HepG2 (cell line): ENCODE results near the gene NR1H2. TPM values are rescaled to one million over a fixed set of nuclear protein-coding genes. Genes with fewer than 3 reads are reported as not detected.

Source experiments
- AKAP8 ChIP-seq: sonication (generic); formaldehyde crosslinking; IDR thresholded peaks from 2 replicates; pipeline ENCODE4 v1.5.1; 2020; ENCODE audit warnings: mild to moderate bottlenecking, missing genetic modification reagents
- ARNT ChIP-seq: fragments of 450-650 bp; IDR thresholded peaks from 2 replicates; pipeline ENCODE4 v1.6.1; 2017
- BORCS8-MEF2B ChIP-seq: sonication (generic); formaldehyde crosslinking; IDR thresholded peaks from 2 replicates; pipeline ENCODE4 v1.8.0; 2022; ENCODE audit warnings: mild to moderate bottlenecking, missing genetic modification reagents
- DR1 ChIP-seq: sonication (generic); formaldehyde crosslinking; IDR thresholded peaks from 2 replicates; pipeline ENCODE4 v1.8.0; 2021; ENCODE audit warnings: mild to moderate bottlenecking, missing genetic modification reagents, inconsistent platforms
- FUBP1 ChIP-seq: sonication (generic); formaldehyde crosslinking; IDR thresholded peaks from 2 replicates; pipeline ENCODE4 v1.5.1; 2020; ENCODE audit warnings: missing genetic modification reagents, mild to moderate bottlenecking, borderline replicate concordance
- GMEB2 ChIP-seq: IDR thresholded peaks from 2 replicates; pipeline ENCODE4 v1.6.1; 2016; ENCODE audit warnings: missing biosample characterization, missing genetic modification reagents, low read depth
- MED1 ChIP-seq: sonication (generic); formaldehyde crosslinking; IDR thresholded peaks from 2 replicates; pipeline ENCODE4 v1.4.0; 2020; ENCODE audit warnings: missing genetic modification reagents
- PHF20 ChIP-seq: sonication (generic); formaldehyde crosslinking; IDR thresholded peaks from 2 replicates; pipeline ENCODE4 v1.5.0; 2020; ENCODE audit warnings: mild to moderate bottlenecking, missing genetic modification reagents
- PHF21A ChIP-seq: sonication (generic); formaldehyde crosslinking; IDR thresholded peaks from 2 replicates; pipeline ENCODE4 v1.5.0; 2020; ENCODE audit warnings: mild to moderate bottlenecking, missing genetic modification reagents
- POLR2G ChIP-seq: fragments of 200-400 bp; formaldehyde crosslinking; IDR thresholded peaks from 2 replicates; pipeline ENCODE4 v1.6.1; 2018; ENCODE audit warnings: mild to moderate bottlenecking, low read depth, low read length, moderate library complexity
- SAFB2 ChIP-seq: sonication (generic); formaldehyde crosslinking; IDR thresholded peaks from 2 replicates; pipeline ENCODE4 v1.5.1; 2020; ENCODE audit warnings: missing genetic modification reagents, low read depth, mild to moderate bottlenecking, borderline replicate concordance
- SAP130 ChIP-seq: IDR thresholded peaks from 2 replicates; pipeline ENCODE4 v1.6.1; 2016; ENCODE audit warnings: low read depth
- SNAPC2 ChIP-seq: sonication (generic); formaldehyde crosslinking; IDR thresholded peaks from 2 replicates; pipeline ENCODE4 v1.8.1; 2022; ENCODE audit warnings: mild to moderate bottlenecking, missing genetic modification reagents
- SNAPC4 ChIP-seq: sonication (generic); formaldehyde crosslinking; IDR thresholded peaks from 2 replicates; pipeline ENCODE4 v1.4.0; 2020; ENCODE audit warnings: mild to moderate bottlenecking, missing genetic modification reagents
- SP1 ChIP-seq, 2 experiments: fragments of 450-650 bp in 1 of 2; sonication (generic) in 1 of 2; formaldehyde crosslinking in 1 of 2; IDR thresholded peaks; 2 replicates each; pipeline versions ENCODE4 v1.4.0 to v1.6.1; 2016 to 2020; ENCODE audit warnings: missing genetic modification reagents in 1 of 2
- UBTF ChIP-seq: sonication (generic); formaldehyde crosslinking; IDR thresholded peaks from 2 replicates; pipeline ENCODE4 v1.4.0; 2020; ENCODE audit warnings: mild to moderate bottlenecking, missing genetic modification reagents
- ZNF605 ChIP-seq: sonication (generic); formaldehyde crosslinking; IDR thresholded peaks from 2 replicates; pipeline ENCODE4 v1.8.0; 2022; ENCODE audit warnings: mild to moderate bottlenecking, missing genetic modification reagents
- ZSCAN21 ChIP-seq: sonication (generic); formaldehyde crosslinking; IDR thresholded peaks from 2 replicates; pipeline ENCODE4 v1.8.0; 2022; ENCODE audit warnings: mild to moderate bottlenecking, missing genetic modification reagents, moderate library complexity, borderline replicate concordance
- polyA plus RNA-seq, 8 experiments: library from polyadenylated mRNA; depleted of rRNA in 3 of 8; stranded (reverse) in 7 of 8; unstranded in 1 of 8; fragments of >200 nt; fragmentation: Illumina TruSeq in 4 of 8; extraction: Trizol in 4 of 8; gene quantifications; 2 replicates each; pipeline versions ENCODE4 v1.2.1 to v1.2.3, GENCODE V29; 2011 to 2016; ENCODE audit warnings: low read depth in 4 of 8, missing spikeins in 1 of 8, mixed read lengths in 1 of 8; ENCODE audit not compliant: insufficient read depth in 1 of 8
- total RNA-seq, 5 experiments: library from RNA; depleted of rRNA; stranded (reverse); fragments of >200 nt; fragmentation: Illumina TruSeq; extraction: Trizol; gene quantifications; 2 replicates each; pipeline ENCODE4 v1.2.3, GENCODE V29; 2016; ENCODE audit warnings: low read depth in 1 of 5

NR1H2 gene
- total and polyA plus RNA-seq, 2 of the 13 experiments (the other 11 are each of a cell fraction or from before 2014, with no cell fraction given), result 10.3 to 13.5 TPM

GRCh38 chr19:50329146-50329925 lies 46.9 kb upstream of the NR1H2 start, which contains the start of gene KCNC3 (continued):
- no peak for TF ChIP-seq GMEB2
- 0 out of 2 replicates have a peak, but pooled peaks have one; percentile 60 for TF ChIP-seq ZNF605 (CRISPR knock-in tag)
- peak; percentile 94 for TF ChIP-seq DR1 (CRISPR knock-in tag)
- TF ChIP-seq UBTF (CRISPR knock-in tag), result peak; percentile 47
- TF ChIP-seq SAFB2 (CRISPR knock-in tag), result peak; percentile 71; the same call in 1 of the 2 replicates
- 0 out of 2 replicates have a peak, but pooled peaks have one; percentile 27 for TF ChIP-seq AKAP8 (CRISPR knock-in tag)
- peak; percentile 59; the same call in 1 of the 2 replicates for TF ChIP-seq SNAPC4
- no peak for TF ChIP-seq SP1 (IDR thresholded peaks at IDR 0.05)
- TF ChIP-seq SP1 (CRISPR knock-in tag; IDR thresholded peaks at IDR 0.05), result peak; percentile 52; the same call in 1 of the 2 replicates
- TF ChIP-seq SAP130 (CRISPR knock-in tag), result peak; percentile 89
- TF ChIP-seq PHF21A, result peak; percentile 44; the same call in 1 of the 2 replicates
- TF ChIP-seq PHF20 (CRISPR knock-in tag), result 0 out of 2 replicates have a peak, but pooled peaks have one; percentile 27
- TF ChIP-seq POLR2G, result peak; percentile 47; the same call in 1 of the 2 replicates
- TF ChIP-seq SNAPC2 (CRISPR knock-in tag), result peak; percentile 75; the same call in 1 of the 2 replicates
- no peak for TF ChIP-seq ARNT
- no peak for TF ChIP-seq FUBP1 (CRISPR knock-in tag)
- peak; percentile 56 for TF ChIP-seq MED1
- no peak for TF ChIP-seq ZSCAN21 (CRISPR knock-in tag)
- peak; percentile 54 for TF ChIP-seq BORCS8-MEF2B (CRISPR knock-in tag)
